HCT116 (cell line): Measurements from ENCODE around the gene TMEM247. TPM values are rescaled to one million over a fixed set of nuclear protein-coding genes. Genes with fewer than 3 reads are reported as not detected.

Source experiments
- ATAC-seq: fragments of 200-7000 bp; cut with Tn5 transposase; 2 replicates; pipeline ENCODE4 v1.9.1; 2020; ENCODE audit warnings: mild to moderate bottlenecking, moderate library complexity
- BruUV-seq: library from RNA; stranded (reverse); fragments of 400-500 nt; replicated peaks from 2 replicates; lab custom pipeline; 2021; lab: Mats Ljungman, UMichigan
- CTCF ChIA-PET: fragments of 300-600 bp; sonication (Branson Sonifier 250); formaldehyde crosslinking; loops from one replicate; lab custom pipeline; 2021; ENCODE audit warnings: antibody characterized with exemption; lab: Charles Lee
- POLR2A ChIA-PET: fragments of 300-600, 350-600 bp; sonication (Branson Sonifier 250); formaldehyde crosslinking; loops from one replicate; lab custom pipeline; 2021; ENCODE audit warnings: antibody characterized with exemption; lab: Charles Lee
- RAD21 ChIA-PET, 2 experiments: fragments of 300-600 bp; sonication (Branson Sonifier 250); formaldehyde crosslinking; loops; one replicate each; lab custom pipeline; 2023; ENCODE audit warnings: low total read pairs in 2 of 2; ENCODE audit not compliant: uncharacterized antibody in 2 of 2, unreplicated experiment in 2 of 2, low non-redundant PET in 1 of 2; lab: Charles Lee
- DNase-seq: peaks from one replicate; pipeline ENCODE4 v3.0.0-alpha.2; 2010; ENCODE audit warnings: low read depth, low spot score
- H2AFZ ChIP-seq: fragments of 200-600 bp; shearing (Covaris generic), sonication (generic); 2 replicates; pipeline ENCODE4 v1.6.1; 2017; ENCODE audit warnings: low read depth, mixed run types, mixed read lengths, antibody characterized with exemption, low read length; ENCODE audit not compliant: poor library complexity, severe bottlenecking
- H3K27ac ChIP-seq: 2 replicates; pipeline ENCODE4 v1.5.1; 2012; ENCODE audit warnings: low read depth, low read length
- H3K27me3 ChIP-seq: fragments of 200-600 bp; sonication (generic); 2 replicates; pipeline ENCODE4 v1.6.1; 2016; ENCODE audit warnings: mixed run types, low read length, mixed read lengths; ENCODE audit not compliant: insufficient read depth
- H3K36me3 ChIP-seq, 2 experiments: fragments of 200-500 bp in 1 of 2; fragments of 200-600 bp in 1 of 2; sonication (Bioruptor generic) in 1 of 2; sonication (generic) in 1 of 2; 2 replicates each; pipeline versions ENCODE4 v1.5.1 to v1.6.1; 2014 to 2016; ENCODE audit warnings: low read length in 2 of 2, inconsistent platforms in 1 of 2, mixed read lengths in 1 of 2, mixed run types in 1 of 2; ENCODE audit not compliant: insufficient read depth in 2 of 2, control insufficient read depth in 1 of 2
- H3K4me1 ChIP-seq, 2 experiments: fragments of 200-600 bp in 1 of 2; sonication (generic) in 1 of 2; 2 replicates each; pipeline versions ENCODE4 v1.5.1 to v1.6.1; 2012 to 2017; ENCODE audit warnings: low read length in 2 of 2, inconsistent platforms in 1 of 2, mild to moderate bottlenecking in 1 of 2, mixed read lengths in 1 of 2, mixed run types in 1 of 2, moderate library complexity in 1 of 2; ENCODE audit not compliant: insufficient read depth in 2 of 2, control insufficient read depth in 1 of 2
- H3K4me2 ChIP-seq: fragments of 200-600 bp; sonication (generic); 2 replicates; pipeline ENCODE4 v1.6.1; 2017; ENCODE audit warnings: mixed run types, low read length, mixed read lengths
- H3K4me3 ChIP-seq, 2 experiments: fragments of 200-600 bp in 1 of 2; sonication (generic) in 1 of 2; replicated peaks in 1 of 2; 2 replicates each; pipeline ENCODE4 v1.5.1; 2011 to 2016; ENCODE audit warnings: low read length in 2 of 2, control low read depth in 1 of 2, low read depth in 1 of 2, mild to moderate bottlenecking in 1 of 2, mixed read lengths in 1 of 2, mixed run types in 1 of 2
- H3K79me2 ChIP-seq: fragments of 200-600 bp; sonication (generic); 2 replicates; pipeline ENCODE4 v1.6.1; 2017; ENCODE audit warnings: mild to moderate bottlenecking, mixed run types, low read length, moderate library complexity, mixed read lengths; ENCODE audit not compliant: insufficient read depth
- H3K9ac ChIP-seq: fragments of 200-600 bp; sonication (generic); 2 replicates; pipeline ENCODE4 v1.6.1; 2016; ENCODE audit warnings: low read length, mixed read lengths
- H3K9me2 ChIP-seq: fragments of 200-600 bp; sonication (generic), shearing (Covaris generic); 2 replicates; pipeline ENCODE4 v1.6.1; 2017; ENCODE audit warnings: mixed run types, mild to moderate bottlenecking, moderate library complexity; ENCODE audit not compliant: insufficient read depth
- H3K9me3 ChIP-seq, 2 experiments: fragments of 200-500 bp in 1 of 2; fragments of 200-600 bp in 1 of 2; sonication (Bioruptor generic) in 1 of 2; sonication (generic) in 1 of 2; 2 replicates each; pipeline ENCODE4 v1.6.1; 2014 to 2017; ENCODE audit warnings: low read length in 2 of 2, mixed read lengths in 2 of 2, inconsistent platforms in 1 of 2, low read depth in 1 of 2, mild to moderate bottlenecking in 1 of 2, mixed run types in 1 of 2, moderate library complexity in 1 of 2; ENCODE audit not compliant: control insufficient read depth in 1 of 2, insufficient read depth in 1 of 2
- H4K20me1 ChIP-seq: fragments of 200-600 bp; sonication (generic), shearing (Covaris generic); 2 replicates; pipeline ENCODE4 v1.6.1; 2017; ENCODE audit warnings: mixed run types, mild to moderate bottlenecking, moderate library complexity; ENCODE audit not compliant: insufficient read depth
- ATF3 ChIP-seq: IDR thresholded peaks from 2 replicates; pipeline ENCODE4 v1.6.1; 2012
- CEBPB ChIP-seq: IDR thresholded peaks from 2 replicates; pipeline ENCODE4 v1.6.1; 2012; ENCODE audit warnings: low read depth
- CTCF ChIP-seq, 3 experiments: fragments of 200-600 bp in 1 of 3; sonication (generic) in 1 of 3; IDR thresholded peaks in 2 of 3; conservative IDR thresholded peaks in 1 of 3; 2 replicates each; pipeline ENCODE4 v1.5.1; 2012 to 2017; ENCODE audit warnings: low read depth in 2 of 3, low read length in 2 of 3, antibody characterized with exemption in 1 of 3, borderline replicate concordance in 1 of 3, control low read depth in 1 of 3, mild to moderate bottlenecking in 1 of 3, mixed read lengths in 1 of 3, mixed run types in 1 of 3, moderate library complexity in 1 of 3; ENCODE audit not compliant: insufficient read depth in 1 of 3
- ELF1 ChIP-seq: IDR thresholded peaks from 2 replicates; pipeline ENCODE4 v1.6.1; 2012; ENCODE audit warnings: low read depth, borderline replicate concordance
- POLR2AphosphoS5 ChIP-seq: IDR thresholded peaks from 2 replicates; pipeline ENCODE4 v1.6.1; 2011; ENCODE audit warnings: mild to moderate bottlenecking, low read depth, low read length, moderate library complexity
- SIN3A ChIP-seq: IDR thresholded peaks from 2 replicates; pipeline ENCODE4 v1.6.1; 2012; ENCODE audit warnings: low read depth
- SP1 ChIP-seq: IDR thresholded peaks from 2 replicates; pipeline ENCODE4 v1.6.1; 2012; ENCODE audit warnings: low read depth
- SRF ChIP-seq: IDR thresholded peaks from 2 replicates; pipeline ENCODE4 v1.6.1; 2012; ENCODE audit warnings: low read depth
- TCF7L2 ChIP-seq: IDR thresholded peaks from 2 replicates; pipeline ENCODE4 v1.7.0; 2011; ENCODE audit warnings: borderline replicate concordance, inconsistent platforms; ENCODE audit not compliant: insufficient read depth, insufficient read length; ENCODE audit errors: extremely low read depth
- ZNF274 ChIP-seq: fragments of 200-500 bp; sonication (Bioruptor generic); IDR thresholded peaks from 2 replicates; pipeline ENCODE4 v1.6.1; 2014; ENCODE audit warnings: mild to moderate bottlenecking, low read depth, low read length, inconsistent platforms
- intact Hi-C: fragments of 100-400 bp; cut with micrococcal nuclease; formaldehyde crosslinking; loops from 2 replicates; pipeline ENCODE4 v1.10.0; 2022
- total RNA-seq: library from RNA; stranded (reverse); gene quantifications from one replicate; pipeline ENCODE4 v1.2.1, GENCODE V29; 2021; ENCODE audit not compliant: unreplicated experiment
- TF ChIP-seq, protein P1 (sequence below): IDR thresholded peaks from 2 replicates; pipeline ENCODE4 v1.6.1; 2012
- TF ChIP-seq, protein P2 (sequence below): IDR thresholded peaks from 2 replicates; pipeline ENCODE4 v1.6.1; 2012; ENCODE audit warnings: low read depth

TMEM247 gene
- total RNA-seq, 1 experiment from 2014 or later, result not detected

DNA sequence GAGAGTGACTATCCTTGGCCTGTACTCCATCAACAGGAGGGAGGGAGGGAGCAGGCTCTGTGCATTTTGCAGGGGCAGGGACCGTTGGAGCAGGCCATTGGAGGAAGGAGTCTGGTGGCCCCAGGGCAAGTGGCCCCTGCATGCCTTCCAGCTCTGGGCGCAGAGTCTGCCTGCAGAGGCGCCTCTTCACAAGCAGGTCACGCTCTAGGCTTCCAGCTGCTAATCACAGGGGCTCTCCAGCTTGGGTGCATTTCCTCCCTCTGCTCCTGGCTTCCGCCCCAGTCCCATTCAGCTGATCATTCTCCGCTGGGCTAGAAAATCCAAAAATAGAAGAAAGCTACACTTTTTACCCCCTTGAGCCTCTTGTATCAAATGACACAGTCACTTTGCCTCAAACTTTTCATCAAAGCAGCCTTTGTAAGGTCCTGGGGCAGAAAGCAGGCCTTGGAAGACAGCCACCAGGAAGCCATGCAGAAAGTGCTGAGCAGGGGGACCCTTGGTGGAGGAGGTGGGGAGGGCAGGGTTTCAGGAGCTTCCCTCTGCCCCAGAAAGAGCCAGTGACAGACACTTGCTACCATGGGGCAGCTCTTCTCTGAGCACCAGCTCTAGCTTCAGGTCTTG is 11.3 kb downstream of the TMEM247 start:
- ChIA-PET POLR2A (no interaction called here), CTCF (no interaction called here), RAD21 (no interaction called here)
- no peaks in the 10 kb centered on the region for H3K79me2 ChIP-seq
- H3K36me3 ChIP-seq, result no peaks in the 10 kb centered on the region
- no peak overlapping the region for H3K4me2 ChIP-seq
- H3K4me1 ChIP-seq, result peaks cover 12 to 35% of the 10 kb centered on the region in 2 experiments
- BruUV-seq, result no TSS peak
- no peaks in the 10 kb centered on the region for H3K27me3 ChIP-seq
- H3K27ac ChIP-seq, result no peak overlapping the region
- H3K4me3 ChIP-seq, result no peak overlapping the region
- no peak overlapping the region for H3K9ac ChIP-seq
- intact Hi-C loops, result no loop called here
- H3K9me3 ChIP-seq, result no peaks in the 10 kb centered on the region
- ATAC-seq (no peak), DNase-seq (no peak)
- H2AFZ ChIP-seq, result no peak overlapping the region
- H3K9me2 ChIP-seq, result no peaks in the 10 kb centered on the region
- no peaks in the 10 kb centered on the region for H4K20me1 ChIP-seq
- no peak for TF ChIP-seq CTCF (IDR thresholded peaks at IDR 0.05 in 2 of 3, conservative IDR thresholded peaks at IDR 0.05 in 1 of 3; ENCODE audit: borderline replicate concordance in 1 of 3, insufficient read depth in 1 of 3, low read depth in 2 of 3, low read length in 2 of 3)
- TF ChIP-seq ELF1, result no peak
- TF ChIP-seq ZNF274, result no peak
- TF ChIP-seq, protein P1, sequence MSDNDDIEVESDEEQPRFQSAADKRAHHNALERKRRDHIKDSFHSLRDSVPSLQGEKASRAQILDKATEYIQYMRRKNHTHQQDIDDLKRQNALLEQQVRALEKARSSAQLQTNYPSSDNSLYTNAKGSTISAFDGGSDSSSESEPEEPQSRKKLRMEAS, result no peak

DNA sequence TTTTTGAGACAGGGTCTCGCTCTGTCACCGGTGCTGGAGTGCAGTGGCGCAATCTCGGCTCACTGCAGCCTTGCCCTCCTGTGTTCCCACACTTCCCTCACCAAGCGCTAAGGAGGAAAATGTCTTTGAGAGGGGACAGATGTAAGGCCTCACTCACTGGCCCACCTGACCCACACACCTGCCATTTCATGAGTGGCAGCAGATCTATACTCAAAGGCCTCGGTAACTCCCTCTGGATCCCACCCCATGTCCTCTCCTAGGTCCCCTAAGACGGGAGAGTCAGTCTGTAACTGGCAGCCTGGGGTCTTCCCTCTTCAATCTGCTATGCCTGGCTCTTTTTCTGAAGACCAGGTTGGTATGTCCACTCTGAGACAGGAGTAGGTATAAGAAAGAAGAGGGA is 12.9 kb downstream of the TMEM247 start:
- no peaks in the 10 kb centered on the region for H3K9me2 ChIP-seq
- TF ChIP-seq SP1 (no peak), SRF (no peak), CEBPB (no peak), ATF3 (no peak), SIN3A (no peak), TCF7L2 (no peak), POLR2AphosphoS5 (no peak)
- TF ChIP-seq, protein P2, sequence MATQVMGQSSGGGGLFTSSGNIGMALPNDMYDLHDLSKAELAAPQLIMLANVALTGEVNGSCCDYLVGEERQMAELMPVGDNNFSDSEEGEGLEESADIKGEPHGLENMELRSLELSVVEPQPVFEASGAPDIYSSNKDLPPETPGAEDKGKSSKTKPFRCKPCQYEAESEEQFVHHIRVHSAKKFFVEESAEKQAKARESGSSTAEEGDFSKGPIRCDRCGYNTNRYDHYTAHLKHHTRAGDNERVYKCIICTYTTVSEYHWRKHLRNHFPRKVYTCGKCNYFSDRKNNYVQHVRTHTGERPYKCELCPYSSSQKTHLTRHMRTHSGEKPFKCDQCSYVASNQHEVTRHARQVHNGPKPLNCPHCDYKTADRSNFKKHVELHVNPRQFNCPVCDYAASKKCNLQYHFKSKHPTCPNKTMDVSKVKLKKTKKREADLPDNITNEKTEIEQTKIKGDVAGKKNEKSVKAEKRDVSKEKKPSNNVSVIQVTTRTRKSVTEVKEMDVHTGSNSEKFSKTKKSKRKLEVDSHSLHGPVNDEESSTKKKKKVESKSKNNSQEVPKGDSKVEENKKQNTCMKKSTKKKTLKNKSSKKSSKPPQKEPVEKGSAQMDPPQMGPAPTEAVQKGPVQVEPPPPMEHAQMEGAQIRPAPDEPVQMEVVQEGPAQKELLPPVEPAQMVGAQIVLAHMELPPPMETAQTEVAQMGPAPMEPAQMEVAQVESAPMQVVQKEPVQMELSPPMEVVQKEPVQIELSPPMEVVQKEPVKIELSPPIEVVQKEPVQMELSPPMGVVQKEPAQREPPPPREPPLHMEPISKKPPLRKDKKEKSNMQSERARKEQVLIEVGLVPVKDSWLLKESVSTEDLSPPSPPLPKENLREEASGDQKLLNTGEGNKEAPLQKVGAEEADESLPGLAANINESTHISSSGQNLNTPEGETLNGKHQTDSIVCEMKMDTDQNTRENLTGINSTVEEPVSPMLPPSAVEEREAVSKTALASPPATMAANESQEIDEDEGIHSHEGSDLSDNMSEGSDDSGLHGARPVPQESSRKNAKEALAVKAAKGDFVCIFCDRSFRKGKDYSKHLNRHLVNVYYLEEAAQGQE, result no peak
- TF ChIP-seq, all 23 proteins: peak for 0
- Histone ChIP-seq H3K9me3 (no peaks in the 10 kb centered on the region), H3K27me3 (no peaks in the 10 kb centered on the region), H3K36me3 (no peaks in the 10 kb centered on the region), H3K79me2 (no peaks in the 10 kb centered on the region), H3K4me2 (no peak overlapping the region), H4K20me1 (no peaks in the 10 kb centered on the region), H3K4me3 (no peak overlapping the region), H3K4me1 (peaks cover 12 to 35% of the 10 kb centered on the region in 2 experiments), H3K27ac (no peak overlapping the region), H2AFZ (no peak overlapping the region), H3K9ac (no peak overlapping the region)
- intact Hi-C loops, result no loop called here
- ATAC-seq (no peak), DNase-seq (no peak)
- POLR2A ChIA-PET, result no interaction called here
- CTCF ChIA-PET, result no interaction called here
- RAD21 ChIA-PET, result no interaction called here
- no TSS peak for BruUV-seq
